IMR-90 (cell line): ENCODE measurements around the gene ALOX15.

ENCODE experiments used
- FOS ChIP-seq: fragments of 150-350 bp; IDR thresholded peaks from 2 replicates; pipeline ENCODE4 v1.6.1; 2016; ENCODE audit warnings: low read depth, low read length
- MXI1 ChIP-seq: IDR thresholded peaks from 2 replicates; pipeline ENCODE4 v1.6.1; 2012; ENCODE audit warnings: low read depth, mild to moderate bottlenecking, low read length, moderate library complexity, borderline replicate concordance
- POLR2A ChIP-seq: IDR thresholded peaks from 2 replicates; pipeline ENCODE4 v1.6.1; 2012; ENCODE audit warnings: mild to moderate bottlenecking, low read depth, low read length
- SMC3 ChIP-seq: fragments of 150-350 bp; IDR thresholded peaks from 2 replicates; pipeline ENCODE4 v1.6.1; 2016; ENCODE audit warnings: low read depth, mild to moderate bottlenecking, antibody characterized with exemption, low read length, moderate library complexity
- TF ChIP-seq, protein P1 (sequence below): conservative IDR thresholded peaks from 2 replicates; pipeline ENCODE4 v1.5.1; 2012; ENCODE audit warnings: mild to moderate bottlenecking, low read depth, low read length, improper control_type of control experiment
- TF ChIP-seq, protein P2 (sequence below): fragments of 150-350 bp; IDR thresholded peaks from 2 replicates; pipeline ENCODE4 v1.6.1; 2017; ENCODE audit warnings: mild to moderate bottlenecking, antibody characterized with exemption, low read length, low read depth

DNA sequence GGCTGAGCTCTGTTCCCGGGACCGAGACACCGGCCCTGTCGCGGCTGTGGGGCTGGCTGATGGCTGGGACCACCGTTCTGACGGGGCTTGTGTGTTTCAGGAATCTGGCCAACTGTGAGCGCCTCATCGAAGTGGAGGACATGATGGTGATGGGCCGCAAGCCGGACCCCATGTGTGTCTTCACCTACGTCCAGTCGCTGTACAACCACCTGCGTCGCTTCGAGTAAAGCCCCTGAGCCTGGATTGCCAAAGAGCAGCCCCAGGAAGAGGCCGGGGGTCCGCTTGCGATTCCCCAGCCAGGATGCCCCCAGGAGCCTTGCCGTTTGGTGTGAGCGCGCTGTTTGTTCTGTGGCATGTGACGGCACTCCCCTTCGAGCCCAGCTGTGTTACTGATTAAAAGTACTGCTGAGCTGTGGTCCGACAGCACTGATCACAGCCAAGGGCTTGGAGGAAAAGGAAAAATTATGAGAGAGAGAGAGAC lies 34.2 kb downstream of the ALOX15 start:
- TF ChIP-seq, protein P1, sequence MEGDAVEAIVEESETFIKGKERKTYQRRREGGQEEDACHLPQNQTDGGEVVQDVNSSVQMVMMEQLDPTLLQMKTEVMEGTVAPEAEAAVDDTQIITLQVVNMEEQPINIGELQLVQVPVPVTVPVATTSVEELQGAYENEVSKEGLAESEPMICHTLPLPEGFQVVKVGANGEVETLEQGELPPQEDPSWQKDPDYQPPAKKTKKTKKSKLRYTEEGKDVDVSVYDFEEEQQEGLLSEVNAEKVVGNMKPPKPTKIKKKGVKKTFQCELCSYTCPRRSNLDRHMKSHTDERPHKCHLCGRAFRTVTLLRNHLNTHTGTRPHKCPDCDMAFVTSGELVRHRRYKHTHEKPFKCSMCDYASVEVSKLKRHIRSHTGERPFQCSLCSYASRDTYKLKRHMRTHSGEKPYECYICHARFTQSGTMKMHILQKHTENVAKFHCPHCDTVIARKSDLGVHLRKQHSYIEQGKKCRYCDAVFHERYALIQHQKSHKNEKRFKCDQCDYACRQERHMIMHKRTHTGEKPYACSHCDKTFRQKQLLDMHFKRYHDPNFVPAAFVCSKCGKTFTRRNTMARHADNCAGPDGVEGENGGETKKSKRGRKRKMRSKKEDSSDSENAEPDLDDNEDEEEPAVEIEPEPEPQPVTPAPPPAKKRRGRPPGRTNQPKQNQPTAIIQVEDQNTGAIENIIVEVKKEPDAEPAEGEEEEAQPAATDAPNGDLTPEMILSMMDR: no peak
- TF ChIP-seq POLR2A (no peak), MXI1 (no peak), SMC3 (no peak), FOS (no peak)
- TF ChIP-seq, protein P2, sequence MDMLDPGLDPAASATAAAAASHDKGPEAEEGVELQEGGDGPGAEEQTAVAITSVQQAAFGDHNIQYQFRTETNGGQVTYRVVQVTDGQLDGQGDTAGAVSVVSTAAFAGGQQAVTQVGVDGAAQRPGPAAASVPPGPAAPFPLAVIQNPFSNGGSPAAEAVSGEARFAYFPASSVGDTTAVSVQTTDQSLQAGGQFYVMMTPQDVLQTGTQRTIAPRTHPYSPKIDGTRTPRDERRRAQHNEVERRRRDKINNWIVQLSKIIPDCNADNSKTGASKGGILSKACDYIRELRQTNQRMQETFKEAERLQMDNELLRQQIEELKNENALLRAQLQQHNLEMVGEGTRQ: no peak
